Astrocyte (in vitro differentiated cells and primary cell): ENCODE results near the gene SMIM7. TPM values are rescaled to one million over a fixed set of nuclear protein-coding genes. Genes with fewer than 3 reads are reported as not detected.

Experiments used
- DNase-seq: peaks from one replicate; pipeline ENCODE4 v3.0.0-alpha.2; 2010; ENCODE audit warnings: low read depth
- FAIRE-seq: peaks from 2 replicates; lab custom pipeline; 2011; peaks lifted over from hg19 to GRCh38; lab: Jason Lieb, UNC
- H2AFZ ChIP-seq: 2 replicates; pipeline ENCODE4 v1.6.0; 2012; ENCODE audit warnings: low read depth, low read length, inconsistent platforms
- H3K27ac ChIP-seq: 2 replicates; pipeline ENCODE4 v1.5.1; 2011; ENCODE audit warnings: low read depth, low read length, inconsistent platforms
- H3K27me3 ChIP-seq: 2 replicates; pipeline ENCODE4 v1.6.0; 2011; ENCODE audit warnings: low read length, inconsistent platforms; ENCODE audit not compliant: insufficient read depth
- H3K36me3 ChIP-seq: 2 replicates; pipeline ENCODE4 v1.5.1; 2011; ENCODE audit warnings: low read length, inconsistent platforms; ENCODE audit not compliant: insufficient read depth
- H3K4me1 ChIP-seq: 2 replicates; pipeline ENCODE4 v1.5.1; 2011; ENCODE audit warnings: low read length, inconsistent platforms; ENCODE audit not compliant: insufficient read depth
- H3K4me2 ChIP-seq: 2 replicates; pipeline ENCODE4 v1.6.0; 2012; ENCODE audit warnings: low read length, inconsistent platforms
- H3K4me3 ChIP-seq: 2 replicates; pipeline ENCODE4 v1.5.1; 2011; ENCODE audit warnings: low read depth, mild to moderate bottlenecking, low read length, inconsistent platforms; ENCODE audit not compliant: insufficient read depth
- H3K79me2 ChIP-seq: 2 replicates; pipeline ENCODE4 v1.6.0; 2012; ENCODE audit warnings: mild to moderate bottlenecking, low read length, inconsistent platforms; ENCODE audit not compliant: insufficient read depth
- H3K9ac ChIP-seq: 2 replicates; pipeline ENCODE4 v1.6.0; 2012; ENCODE audit warnings: mild to moderate bottlenecking, low read length, inconsistent platforms
- H3K9me3 ChIP-seq: 2 replicates; pipeline ENCODE4 v1.5.1; 2012; ENCODE audit warnings: low read depth, mild to moderate bottlenecking, low read length, inconsistent platforms; ENCODE audit not compliant: insufficient read depth
- H4K20me1 ChIP-seq: 2 replicates; pipeline ENCODE4 v1.6.0; 2012; ENCODE audit warnings: low read length, inconsistent platforms; ENCODE audit not compliant: insufficient read depth
- H3K27ac Mint-ChIP-seq: one replicate; pipeline ENCODE4 v1.8.0; 2021; ENCODE audit warnings: mild to moderate bottlenecking, mixed read lengths; ENCODE audit not compliant: unreplicated experiment
- H3K27me3 Mint-ChIP-seq: one replicate; pipeline ENCODE4 v1.8.0; 2021; ENCODE audit warnings: low read depth, mixed read lengths; ENCODE audit not compliant: unreplicated experiment
- H3K36me3 Mint-ChIP-seq: one replicate; pipeline ENCODE4 v1.8.0; 2021; ENCODE audit warnings: low read depth, mixed read lengths; ENCODE audit not compliant: unreplicated experiment
- H3K4me1 Mint-ChIP-seq: one replicate; pipeline ENCODE4 v1.8.0; 2021; ENCODE audit warnings: low read depth, mixed read lengths; ENCODE audit not compliant: unreplicated experiment
- H3K4me3 Mint-ChIP-seq: one replicate; pipeline ENCODE4 v1.8.0; 2021; ENCODE audit warnings: mild to moderate bottlenecking, moderate library complexity, mixed read lengths; ENCODE audit not compliant: unreplicated experiment
- H3K9me3 Mint-ChIP-seq: one replicate; pipeline ENCODE4 v1.8.0; 2021; ENCODE audit warnings: mild to moderate bottlenecking, mixed read lengths; ENCODE audit not compliant: unreplicated experiment
- EZH2 ChIP-seq: IDR thresholded peaks from 2 replicates; pipeline ENCODE4 v1.6.1; 2012; ENCODE audit warnings: mild to moderate bottlenecking, low read length, inconsistent platforms; ENCODE audit not compliant: insufficient read depth
- total RNA-seq: library from RNA; stranded (reverse); gene quantifications from 2 replicates; pipeline ENCODE4 v1.2.1, GENCODE V29; 2021
- TF ChIP-seq, protein P1 (sequence below): IDR thresholded peaks from 2 replicates; pipeline ENCODE4 v1.5.1; 2011; ENCODE audit warnings: low read depth, mild to moderate bottlenecking, inconsistent platforms, low read length, moderate library complexity; ENCODE audit not compliant: insufficient read depth

The SMIM7 gene
- total RNA-seq, 1 donor from 2014 or later: 45.3 TPM

DNA sequence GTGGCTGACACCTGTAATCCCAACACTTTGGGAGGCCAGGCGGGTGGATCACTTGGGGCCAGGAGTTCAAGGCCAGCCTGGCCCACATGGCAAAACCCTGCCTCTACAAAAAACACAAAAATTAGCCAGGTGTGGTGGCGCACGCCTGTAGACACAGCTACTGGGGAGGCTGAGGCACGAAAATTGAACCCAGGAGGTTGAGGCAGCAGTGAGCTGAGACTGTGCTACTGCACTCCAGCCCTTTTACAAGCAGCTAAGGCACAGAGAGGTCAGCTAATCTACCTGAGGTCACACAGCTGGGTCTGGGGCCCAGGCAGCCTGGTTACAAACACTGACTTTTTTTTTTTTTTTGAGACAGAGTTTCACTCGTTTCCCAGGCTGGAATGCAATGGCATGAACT lies 59.1 kb downstream of the SMIM7 start:
- no peak overlapping the region for H3K9ac ChIP-seq
- H3K36me3 Mint-ChIP-seq: peaks cover 12% of the 10 kb centered on the region
- no peaks in the 10 kb centered on the region for H3K27me3 Mint-ChIP-seq
- H2AFZ ChIP-seq: no peak overlapping the region
- peaks cover 14% of the 10 kb centered on the region for H3K4me1 Mint-ChIP-seq
- no peaks in the 10 kb centered on the region for H3K9me3 Mint-ChIP-seq
- H3K36me3 ChIP-seq: no peaks in the 10 kb centered on the region
- TF ChIP-seq, protein P1, sequence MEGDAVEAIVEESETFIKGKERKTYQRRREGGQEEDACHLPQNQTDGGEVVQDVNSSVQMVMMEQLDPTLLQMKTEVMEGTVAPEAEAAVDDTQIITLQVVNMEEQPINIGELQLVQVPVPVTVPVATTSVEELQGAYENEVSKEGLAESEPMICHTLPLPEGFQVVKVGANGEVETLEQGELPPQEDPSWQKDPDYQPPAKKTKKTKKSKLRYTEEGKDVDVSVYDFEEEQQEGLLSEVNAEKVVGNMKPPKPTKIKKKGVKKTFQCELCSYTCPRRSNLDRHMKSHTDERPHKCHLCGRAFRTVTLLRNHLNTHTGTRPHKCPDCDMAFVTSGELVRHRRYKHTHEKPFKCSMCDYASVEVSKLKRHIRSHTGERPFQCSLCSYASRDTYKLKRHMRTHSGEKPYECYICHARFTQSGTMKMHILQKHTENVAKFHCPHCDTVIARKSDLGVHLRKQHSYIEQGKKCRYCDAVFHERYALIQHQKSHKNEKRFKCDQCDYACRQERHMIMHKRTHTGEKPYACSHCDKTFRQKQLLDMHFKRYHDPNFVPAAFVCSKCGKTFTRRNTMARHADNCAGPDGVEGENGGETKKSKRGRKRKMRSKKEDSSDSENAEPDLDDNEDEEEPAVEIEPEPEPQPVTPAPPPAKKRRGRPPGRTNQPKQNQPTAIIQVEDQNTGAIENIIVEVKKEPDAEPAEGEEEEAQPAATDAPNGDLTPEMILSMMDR: no peak
- no peak for TF ChIP-seq EZH2
- no peaks in the 10 kb centered on the region for H3K9me3 ChIP-seq
- H3K4me1 ChIP-seq: peaks cover 4% of the 10 kb centered on the region
- FAIRE-seq (no peak), DNase-seq (no peak)
- H4K20me1 ChIP-seq: peaks cover 100% of the 10 kb centered on the region
- no peak overlapping the region for H3K27ac ChIP-seq
- H3K27ac Mint-ChIP-seq: no peak overlapping the region
- no peak overlapping the region for H3K4me3 Mint-ChIP-seq
- no peaks in the 10 kb centered on the region for H3K27me3 ChIP-seq
- H3K79me2 ChIP-seq: peaks cover 100% of the 10 kb centered on the region
- no peak overlapping the region for H3K4me2 ChIP-seq
- H3K4me3 ChIP-seq: no peak overlapping the region

DNA sequence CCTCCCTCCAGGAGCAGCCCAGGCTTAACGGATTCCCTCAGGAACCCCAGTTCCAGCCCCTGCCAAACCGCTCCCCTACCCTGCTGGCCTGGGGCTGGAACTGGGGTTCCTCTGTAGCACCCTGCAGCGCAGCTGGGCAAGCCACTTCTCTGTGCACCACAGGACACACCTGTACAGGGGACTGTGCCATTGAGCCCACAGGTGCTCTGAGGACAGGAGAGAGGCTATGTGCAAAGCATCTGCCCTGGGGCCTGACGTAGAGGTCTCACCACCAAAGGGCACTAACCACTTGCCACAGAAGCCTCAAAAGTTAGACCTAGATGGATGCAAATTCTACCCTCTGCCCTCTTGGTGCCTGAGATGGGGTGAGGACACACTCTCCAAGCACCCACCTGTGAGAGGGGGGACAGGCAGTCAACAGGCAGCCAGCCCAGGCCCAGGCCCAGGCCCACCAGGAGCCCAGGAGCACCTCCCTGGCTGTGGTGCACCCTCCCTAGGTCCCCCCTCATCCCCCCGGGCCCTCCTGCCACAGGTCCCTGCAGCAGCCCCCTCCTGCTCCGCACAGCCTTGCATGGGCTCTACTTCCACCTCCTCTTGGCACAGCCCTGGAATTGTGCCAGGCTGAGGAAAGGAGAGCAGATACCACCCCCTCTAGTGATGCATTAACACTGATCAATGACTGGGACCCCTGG lies 60.1 kb downstream of the SMIM7 start:
- Histone ChIP-seq H4K20me1 (peaks cover 100% of the 10 kb centered on the region), H3K4me2 (no peak overlapping the region), H3K4me1 (no peaks in the 10 kb centered on the region), H3K9me3 (no peaks in the 10 kb centered on the region), H3K36me3 (no peaks in the 10 kb centered on the region), H3K79me2 (peaks cover 100% of the 10 kb centered on the region), H2AFZ (no peak overlapping the region), H3K9ac (no peak overlapping the region), H3K27ac (no peak overlapping the region), H3K27me3 (no peaks in the 10 kb centered on the region), H3K4me3 (no peak overlapping the region)
- FAIRE-seq (no peak), DNase-seq (no peak)
- H3K27ac Mint-ChIP-seq: no peak overlapping the region
- peaks cover 17% of the 10 kb centered on the region for H3K4me1 Mint-ChIP-seq
- no peak overlapping the region for H3K4me3 Mint-ChIP-seq
- TF ChIP-seq EZH2: no peak
- TF ChIP-seq, protein P1: no peak
- H3K27me3 Mint-ChIP-seq: no peaks in the 10 kb centered on the region
- no peaks in the 10 kb centered on the region for H3K9me3 Mint-ChIP-seq
- H3K36me3 Mint-ChIP-seq: peaks cover 16% of the 10 kb centered on the region

DNA sequence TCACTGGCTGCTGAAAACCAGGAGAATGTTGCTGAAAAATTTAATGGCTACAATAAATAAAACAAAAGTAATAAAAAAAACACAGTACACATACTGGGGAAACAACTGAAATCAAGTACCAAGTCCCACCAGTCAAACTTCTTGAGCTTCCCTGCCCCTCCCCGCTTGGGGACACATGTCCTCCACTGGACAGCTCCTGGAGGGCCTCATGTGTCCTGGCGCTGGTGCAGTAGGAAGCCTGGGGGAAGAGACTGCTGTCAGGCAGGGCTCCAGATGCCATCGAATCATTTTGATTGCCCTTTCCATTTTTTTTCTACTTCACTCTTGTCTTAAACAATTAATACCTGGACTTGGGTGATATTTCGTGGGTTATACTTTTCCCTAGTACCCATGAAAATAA lies 61.1 kb downstream of the SMIM7 start:
- Mint-ChIP-seq H3K36me3 (peaks cover 16% of the 10 kb centered on the region), H3K4me3 (no peak overlapping the region), H3K9me3 (no peaks in the 10 kb centered on the region), H3K27me3 (no peaks in the 10 kb centered on the region), H3K27ac (no peak overlapping the region), H3K4me1 (peaks cover 18% of the 10 kb centered on the region)
- peaks cover 100% of the 10 kb centered on the region for H3K79me2 ChIP-seq
- DNase-seq: no peak
- no peaks in the 10 kb centered on the region for H3K4me1 ChIP-seq
- no peak for FAIRE-seq
- H3K27me3 ChIP-seq: no peaks in the 10 kb centered on the region
- H3K4me2 ChIP-seq: no peak overlapping the region
- no peak overlapping the region for H3K4me3 ChIP-seq
- H2AFZ ChIP-seq: no peak overlapping the region
- TF ChIP-seq, protein P1: no peak
- no peak for TF ChIP-seq EZH2
- no peak overlapping the region for H3K9ac ChIP-seq
- H3K36me3 ChIP-seq: no peaks in the 10 kb centered on the region
- peaks cover 100% of the 10 kb centered on the region for H4K20me1 ChIP-seq
- H3K27ac ChIP-seq: no peak overlapping the region
- H3K9me3 ChIP-seq: no peaks in the 10 kb centered on the region
